Measurements from ENCODE around the gene CXorf65. TPM values are rescaled to one million over a fixed set of nuclear protein-coding genes. Genes with fewer than 3 reads are reported as not detected.
A peak's percentile ranks its signal among the peaks of the same experiment; 100 is the strongest.

The CXorf65 gene
- total and polyA plus RNA-seq, 12 donors, result 0.51 TPM; not detected in 11

- no peak overlapping the region for H3K27ac ChIP-seq
- intact Hi-C loops (cut with DNase I), result no loop called here
- no peak for TF ChIP-seq POLR2A (IDR thresholded peaks at IDR 0.05)
- H3K4me3 ChIP-seq, result no peak overlapping the region
- H3K36me3 ChIP-seq (replicated peaks in 1 of 2), result no peaks in the 10 kb centered on the region
- H3K4me1 ChIP-seq (replicated peaks in 1 of 2), result peaks cover 0 to 18% of the 10 kb centered on the region in 2 donors
- 62 to 93% (median 77%) methylated on average over 2 to 4 of the region's 4 CpGs for WGBS, 4 donors
- no peaks in the 10 kb centered on the region for H3K27me3 ChIP-seq
- DNase-seq, result no peak
- no peaks in the 10 kb centered on the region for H3K9me3 ChIP-seq (replicated peaks in 1 of 3)
Observed at GRCh38 chrX:71099736-71100135, 6.8 kb downstream of the CXorf65 start.

DNA sequence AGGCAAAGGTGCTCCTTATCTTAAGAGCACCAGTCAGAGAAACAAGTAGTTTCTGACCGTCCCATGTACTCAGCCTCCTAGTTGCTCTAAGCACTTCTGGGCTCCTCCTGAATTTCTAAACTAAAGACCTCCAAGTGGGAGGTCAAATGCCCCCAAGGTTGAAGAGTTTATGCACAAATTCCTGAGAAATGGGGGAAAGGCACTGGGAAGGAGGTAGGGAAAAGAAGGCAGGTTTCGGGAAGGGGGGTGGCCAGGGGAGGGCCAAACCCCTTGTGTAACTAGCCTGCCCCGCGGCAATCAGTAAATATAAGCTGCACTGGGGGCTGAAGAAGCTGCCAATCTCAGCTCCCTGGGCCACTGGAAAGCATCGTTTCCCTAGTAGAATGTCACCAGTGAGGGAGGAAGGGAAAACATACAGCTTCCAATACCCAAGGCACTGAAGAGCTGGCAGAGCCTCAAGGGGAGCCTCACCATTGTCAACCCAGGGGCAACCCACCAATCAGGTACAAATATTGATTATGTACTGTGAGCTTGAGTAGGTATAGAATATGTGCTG is 7.5 kb downstream of the CXorf65 start:
- H3K4me1 ChIP-seq (replicated peaks in 1 of 2), result peaks cover 0 to 17% of the 10 kb centered on the region in 2 donors
- 60 to 66% (median 63%) methylated on average over 5 of the region's 5 CpGs; no CpG with 5 or more reads in 1 of the 4 donors for WGBS, 4 donors
- TF ChIP-seq, protein P1, sequence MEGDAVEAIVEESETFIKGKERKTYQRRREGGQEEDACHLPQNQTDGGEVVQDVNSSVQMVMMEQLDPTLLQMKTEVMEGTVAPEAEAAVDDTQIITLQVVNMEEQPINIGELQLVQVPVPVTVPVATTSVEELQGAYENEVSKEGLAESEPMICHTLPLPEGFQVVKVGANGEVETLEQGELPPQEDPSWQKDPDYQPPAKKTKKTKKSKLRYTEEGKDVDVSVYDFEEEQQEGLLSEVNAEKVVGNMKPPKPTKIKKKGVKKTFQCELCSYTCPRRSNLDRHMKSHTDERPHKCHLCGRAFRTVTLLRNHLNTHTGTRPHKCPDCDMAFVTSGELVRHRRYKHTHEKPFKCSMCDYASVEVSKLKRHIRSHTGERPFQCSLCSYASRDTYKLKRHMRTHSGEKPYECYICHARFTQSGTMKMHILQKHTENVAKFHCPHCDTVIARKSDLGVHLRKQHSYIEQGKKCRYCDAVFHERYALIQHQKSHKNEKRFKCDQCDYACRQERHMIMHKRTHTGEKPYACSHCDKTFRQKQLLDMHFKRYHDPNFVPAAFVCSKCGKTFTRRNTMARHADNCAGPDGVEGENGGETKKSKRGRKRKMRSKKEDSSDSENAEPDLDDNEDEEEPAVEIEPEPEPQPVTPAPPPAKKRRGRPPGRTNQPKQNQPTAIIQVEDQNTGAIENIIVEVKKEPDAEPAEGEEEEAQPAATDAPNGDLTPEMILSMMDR (IDR thresholded peaks at IDR 0.05), result no peak
- no peak for TF ChIP-seq POLR2A (IDR thresholded peaks at IDR 0.05)
- H3K27me3 ChIP-seq, result no peaks in the 10 kb centered on the region
- no peak for DNase-seq
- H3K9me3 ChIP-seq (replicated peaks in 1 of 3), result no peaks in the 10 kb centered on the region
- intact Hi-C loops (cut with DNase I), result no loop called here
- no peak overlapping the region for H3K4me3 ChIP-seq
- H3K36me3 ChIP-seq (replicated peaks in 1 of 2), result no peaks in the 10 kb centered on the region
- no peak overlapping the region for H3K27ac ChIP-seq

GRCh38 chrX:71098302-71098701 is 8.2 kb downstream of the CXorf65 start:
- H3K9me3 ChIP-seq (replicated peaks in 1 of 3), result no peaks in the 10 kb centered on the region
- peaks cover 0 to 10% of the 10 kb centered on the region in 2 donors for H3K4me1 ChIP-seq (replicated peaks in 1 of 2)
- no peak overlapping the region for H3K27ac ChIP-seq
- no peaks in the 10 kb centered on the region for H3K36me3 ChIP-seq (replicated peaks in 1 of 2)
- WGBS, 4 donors, result 9 to 24% (median 18%) methylated on average over 1 to 2 of the region's 2 CpGs
- no peaks in the 10 kb centered on the region for H3K27me3 ChIP-seq
- intact Hi-C loops (cut with DNase I), result no loop called here
- peak; percentile 43 to 76 (median 60) for DNase-seq
- no peak overlapping the region for H3K4me3 ChIP-seq
- no peak for TF ChIP-seq POLR2A (IDR thresholded peaks at IDR 0.05)
- TF ChIP-seq, protein P1 (IDR thresholded peaks at IDR 0.05), result peak; percentile 20 to 54 (median 46)

DNA sequence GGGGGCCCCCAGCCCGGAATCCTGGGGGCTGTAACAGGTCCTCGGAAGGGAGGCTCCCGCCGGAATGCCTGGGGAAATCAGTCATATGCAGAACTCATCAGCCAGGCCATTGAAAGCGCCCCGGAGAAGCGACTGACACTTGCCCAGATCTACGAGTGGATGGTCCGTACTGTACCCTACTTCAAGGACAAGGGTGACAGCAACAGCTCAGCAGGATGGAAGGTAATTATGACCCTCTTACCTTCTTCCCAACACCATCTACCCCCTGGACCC is 9.8 kb downstream of the CXorf65 start:
- intact Hi-C loops (cut with DNase I), result no loop called here
- Histone ChIP-seq H3K4me1 (replicated peaks in 1 of 2) (peaks cover 0 to 10% of the 10 kb centered on the region in 2 donors), H3K9me3 (replicated peaks in 1 of 3) (no peaks in the 10 kb centered on the region), H3K27ac (peak overlapping the region in 1 of 5 donors; percentile 3), H3K27me3 (no peaks in the 10 kb centered on the region), H3K4me3 (peak overlapping the region in 3 of 4 donors; percentile 6 to 57 (median 37)), H3K36me3 (replicated peaks in 1 of 2) (no peaks in the 10 kb centered on the region)
- TF ChIP-seq, protein P1 (IDR thresholded peaks at IDR 0.05), result no peak
- no peak for TF ChIP-seq POLR2A (IDR thresholded peaks at IDR 0.05)
- 4 to 42% (median 34%) methylated on average over 4 to 9 of the region's 9 CpGs; no CpG with 5 or more reads in 1 of the 4 donors for WGBS, 4 donors
- DNase-seq, result no peak

Data from adrenal gland (tissue), 12 donors.